ACC112 (cell line): ENCODE data around the gene PTGES.

ENCODE experiments used
- H2AFZ ChIP-seq: fragments of 200-600 bp; sonication (generic); one replicate; pipeline ENCODE4 v1.6.0; 2017; ENCODE audit warnings: antibody characterized with exemption, low read length; ENCODE audit not compliant: unreplicated experiment
- H3K27ac ChIP-seq: fragments of 200-600 bp; sonication (generic); 2 replicates; pipeline ENCODE4 v1.5.1; 2014; ENCODE audit warnings: low read depth, mild to moderate bottlenecking, antibody characterized with exemption, low read length, moderate library complexity
- H3K27me3 ChIP-seq: fragments of 200-600 bp; sonication (generic); 2 replicates; pipeline ENCODE4 v1.6.1; 2014; ENCODE audit warnings: mild to moderate bottlenecking, antibody characterized with exemption, low read length, moderate library complexity, mixed read lengths; ENCODE audit not compliant: insufficient read depth
- H3K36me3 ChIP-seq: fragments of 200-600 bp; sonication (generic); 2 replicates; pipeline ENCODE4 v1.6.1; 2016; ENCODE audit warnings: mild to moderate bottlenecking, antibody characterized with exemption, low read length, moderate library complexity, mixed read lengths; ENCODE audit not compliant: insufficient read depth
- H3K4me1 ChIP-seq: fragments of 200-600 bp; sonication (generic); one replicate; pipeline ENCODE4 v1.6.1; 2016; ENCODE audit warnings: low read length, mixed read lengths; ENCODE audit not compliant: insufficient read depth, unreplicated experiment, control insufficient read depth
- H3K4me3 ChIP-seq: fragments of 200-600 bp; sonication (generic); 2 replicates; pipeline ENCODE4 v1.5.1; 2014; ENCODE audit warnings: mild to moderate bottlenecking, low read depth, low read length
- H3K79me2 ChIP-seq: fragments of 200-600 bp; sonication (generic); one replicate; pipeline ENCODE4 v1.6.0; 2016; ENCODE audit warnings: low read length; ENCODE audit not compliant: control insufficient read depth, unreplicated experiment, insufficient read depth

The PTGES gene

DNA sequence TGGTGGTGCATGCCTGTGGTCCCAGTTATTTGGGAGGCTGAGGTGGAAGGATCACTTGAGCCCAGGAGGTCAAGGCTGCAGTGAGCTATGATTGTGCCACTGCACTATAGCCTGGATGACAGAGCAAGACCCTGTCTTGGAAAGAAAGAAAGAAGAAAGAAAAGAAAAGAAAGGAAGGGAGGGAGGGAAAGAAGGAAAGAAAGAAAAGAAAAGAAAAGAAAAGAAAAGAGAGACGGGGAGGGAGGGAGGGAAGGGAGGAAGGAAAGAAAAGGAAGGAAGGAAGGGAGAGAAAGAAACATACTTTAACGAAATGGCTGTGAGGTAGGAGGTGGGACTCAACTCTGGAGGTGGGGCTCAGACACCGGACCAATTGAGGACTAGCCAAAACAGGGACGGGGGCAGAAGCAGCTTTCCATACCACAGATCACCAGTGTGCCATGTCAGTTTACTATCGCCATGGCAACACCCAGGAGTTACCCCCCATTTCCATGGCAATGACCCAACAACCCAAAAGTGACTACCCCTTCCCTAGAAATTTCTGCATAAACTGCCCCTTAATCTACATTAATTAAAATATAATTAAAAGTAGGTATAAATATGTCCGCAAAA, 21.3 kb downstream of the PTGES start:
- H3K27ac ChIP-seq, result no peak overlapping the region
- no peaks in the 10 kb centered on the region for H3K27me3 ChIP-seq
- no peaks in the 10 kb centered on the region for H3K4me1 ChIP-seq
- H3K4me3 ChIP-seq, result no peak overlapping the region
- H3K36me3 ChIP-seq, result no peaks in the 10 kb centered on the region
- no peaks in the 10 kb centered on the region for H3K79me2 ChIP-seq
- no peak overlapping the region for H2AFZ ChIP-seq

DNA sequence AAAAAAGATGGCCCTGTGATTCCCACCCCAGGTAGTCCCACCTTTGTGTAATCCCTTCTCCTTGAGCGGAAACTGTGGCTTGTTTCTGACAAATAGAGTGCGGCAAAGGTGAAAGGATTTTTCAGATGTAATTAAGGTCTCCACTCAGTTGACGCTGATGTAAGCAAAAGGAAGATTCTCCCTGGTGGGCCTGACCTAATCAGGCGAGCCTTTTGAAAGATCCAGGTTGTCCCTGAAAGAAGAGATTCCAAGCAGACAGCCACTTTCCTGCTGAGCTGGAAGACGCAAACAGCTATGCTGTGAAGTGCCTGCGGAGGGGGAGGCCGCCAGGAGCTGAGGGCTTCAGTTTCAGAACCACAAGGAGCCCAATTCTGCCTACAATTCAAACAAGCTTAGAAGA, 24.1 kb downstream of the PTGES start:
- H3K79me2 ChIP-seq, result no peaks in the 10 kb centered on the region
- H3K4me1 ChIP-seq, result peaks cover 12% of the 10 kb centered on the region
- no peak overlapping the region for H3K4me3 ChIP-seq
- no peak overlapping the region for H2AFZ ChIP-seq
- H3K36me3 ChIP-seq, result no peaks in the 10 kb centered on the region
- H3K27ac ChIP-seq, result no peak overlapping the region
- H3K27me3 ChIP-seq, result no peaks in the 10 kb centered on the region

DNA sequence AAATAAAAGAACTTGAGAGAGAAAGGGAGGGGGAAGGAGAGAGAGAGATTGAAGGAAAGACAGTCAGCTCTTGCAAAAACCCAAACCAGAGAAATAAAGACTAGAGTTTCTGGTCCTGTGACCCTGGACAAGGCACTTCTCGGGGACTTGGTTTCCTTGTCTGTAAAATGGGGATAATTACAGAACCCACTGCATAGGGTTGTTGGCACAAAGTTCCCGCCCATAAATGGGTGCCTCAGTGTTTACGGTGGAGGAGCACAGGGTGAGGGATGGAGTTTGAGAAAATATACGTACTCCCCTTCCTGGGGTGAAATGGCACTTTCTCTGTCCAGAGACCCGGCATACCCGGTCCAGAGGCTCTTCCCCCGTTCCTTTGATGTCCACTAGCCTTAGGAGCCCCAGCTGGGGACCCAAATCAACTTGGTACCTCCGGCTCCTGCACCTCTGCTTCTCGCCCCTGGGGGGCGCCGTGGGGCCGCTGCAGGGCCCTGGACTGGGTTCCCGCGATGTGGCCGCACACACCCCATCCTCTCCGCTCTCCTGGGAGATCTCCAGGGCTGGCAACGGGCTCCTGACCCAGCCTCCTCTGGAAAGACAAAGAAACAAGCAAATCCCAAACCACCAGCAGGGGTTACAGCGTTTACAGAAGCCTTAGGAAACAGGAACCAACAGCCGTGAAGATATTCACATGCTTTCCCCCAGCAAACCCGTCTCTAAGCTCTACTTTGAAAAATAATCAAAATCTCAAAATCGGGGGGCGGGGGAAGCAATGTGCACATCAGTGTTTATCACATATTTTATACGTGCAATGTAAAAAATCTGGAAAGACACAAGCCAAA, 26.3 kb downstream of the PTGES start:
- Histone ChIP-seq H3K79me2 (no peaks in the 10 kb centered on the region), H3K27ac (peak overlapping the region; percentile 60), H3K27me3 (no peaks in the 10 kb centered on the region), H3K4me3 (no peak overlapping the region), H3K4me1 (peaks cover 12% of the 10 kb centered on the region), H3K36me3 (no peaks in the 10 kb centered on the region), H2AFZ (peak overlapping the region; percentile 45)

DNA sequence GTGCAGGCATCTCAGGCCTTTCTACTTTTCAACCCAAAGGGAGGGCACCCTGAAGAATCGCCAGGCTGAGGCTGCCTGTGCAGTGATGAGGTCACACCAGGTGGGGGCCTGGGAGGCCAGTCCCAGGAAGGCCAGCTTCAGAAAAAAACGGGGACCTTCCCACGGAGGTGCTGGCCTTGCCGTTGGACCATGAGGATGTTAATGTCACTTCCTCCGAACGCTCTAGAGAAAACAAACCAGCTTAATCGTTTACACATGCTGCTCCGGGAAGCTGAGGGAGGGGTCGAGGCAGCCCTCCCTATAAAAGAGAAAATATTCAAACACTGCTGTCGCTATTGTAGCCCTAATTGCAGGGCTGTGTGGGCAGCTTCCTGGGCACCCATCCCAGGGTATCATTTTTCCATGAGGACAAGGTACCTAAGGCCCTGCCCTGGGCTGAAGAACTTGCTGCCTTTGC, 27.0 kb downstream of the PTGES start:
- H3K27ac ChIP-seq, result peak overlapping the region; percentile 60
- no peaks in the 10 kb centered on the region for H3K27me3 ChIP-seq
- peaks cover 12% of the 10 kb centered on the region for H3K4me1 ChIP-seq
- no peak overlapping the region for H3K4me3 ChIP-seq
- H3K79me2 ChIP-seq, result no peaks in the 10 kb centered on the region
- no peak overlapping the region for H2AFZ ChIP-seq
- H3K36me3 ChIP-seq, result no peaks in the 10 kb centered on the region

DNA sequence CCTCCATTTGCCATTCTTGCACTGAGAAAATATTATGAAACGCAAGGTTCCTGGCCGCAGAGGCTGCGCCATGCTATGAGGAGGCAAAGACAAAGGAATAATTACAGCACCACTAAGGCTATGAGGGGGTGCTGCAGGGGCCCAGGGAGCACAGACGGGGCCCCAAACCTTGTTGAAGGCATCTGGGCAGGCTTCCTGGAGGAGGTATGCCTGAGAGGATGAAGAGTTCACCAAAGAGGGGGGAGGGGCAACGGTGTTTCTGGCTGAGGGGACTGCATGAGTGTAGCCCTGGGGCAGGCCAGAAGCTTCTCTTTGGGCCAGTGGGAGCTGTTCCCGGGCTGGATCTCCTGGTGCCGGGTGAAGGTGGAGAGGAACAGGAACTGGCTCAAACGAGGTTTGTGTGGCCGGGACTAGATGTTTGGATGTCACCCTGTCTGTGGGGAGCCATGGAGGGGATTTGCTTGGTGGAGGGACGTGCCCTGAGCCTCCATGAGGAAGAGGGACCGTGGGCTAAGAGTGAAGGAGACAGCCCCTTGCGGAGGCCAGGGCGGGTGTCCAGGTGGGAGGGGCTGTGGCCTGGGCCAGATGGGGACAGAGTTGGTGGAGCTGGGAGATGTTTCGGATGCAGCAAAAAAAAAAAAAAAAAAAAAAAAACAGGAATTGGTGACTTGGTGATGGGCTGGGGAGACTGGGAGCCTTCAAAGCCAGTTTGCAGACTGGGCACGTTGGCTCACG, 28.2 kb downstream of the PTGES start:
- Histone ChIP-seq H3K27me3 (no peaks in the 10 kb centered on the region), H3K4me3 (no peak overlapping the region), H3K4me1 (peaks cover 12% of the 10 kb centered on the region), H2AFZ (no peak overlapping the region), H3K79me2 (no peaks in the 10 kb centered on the region), H3K27ac (no peak overlapping the region), H3K36me3 (no peaks in the 10 kb centered on the region)

DNA sequence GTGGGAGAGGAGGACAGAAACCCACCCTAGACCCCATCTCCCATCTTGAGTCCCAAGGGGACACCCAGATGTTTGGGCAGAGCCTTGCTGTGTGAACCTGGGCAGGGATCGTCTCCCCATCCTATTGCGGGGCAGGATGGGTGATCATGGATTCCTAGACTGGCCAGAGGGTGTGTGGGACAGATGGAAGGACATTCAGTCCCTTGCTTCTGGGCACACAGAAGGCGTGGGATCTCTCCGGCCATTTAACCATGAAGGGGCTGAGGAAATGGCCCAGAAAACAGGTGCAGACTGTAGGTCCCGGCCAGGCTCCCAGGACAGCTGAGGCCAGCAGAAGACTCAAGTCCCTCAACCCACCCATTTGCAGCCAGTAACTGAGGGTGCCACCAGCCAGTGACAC, 29.9 kb downstream of the PTGES start:
- no peak overlapping the region for H3K4me3 ChIP-seq
- peaks cover 12% of the 10 kb centered on the region for H3K4me1 ChIP-seq
- no peaks in the 10 kb centered on the region for H3K79me2 ChIP-seq
- no peak overlapping the region for H3K27ac ChIP-seq
- no peaks in the 10 kb centered on the region for H3K36me3 ChIP-seq
- no peak overlapping the region for H2AFZ ChIP-seq
- no peaks in the 10 kb centered on the region for H3K27me3 ChIP-seq

DNA sequence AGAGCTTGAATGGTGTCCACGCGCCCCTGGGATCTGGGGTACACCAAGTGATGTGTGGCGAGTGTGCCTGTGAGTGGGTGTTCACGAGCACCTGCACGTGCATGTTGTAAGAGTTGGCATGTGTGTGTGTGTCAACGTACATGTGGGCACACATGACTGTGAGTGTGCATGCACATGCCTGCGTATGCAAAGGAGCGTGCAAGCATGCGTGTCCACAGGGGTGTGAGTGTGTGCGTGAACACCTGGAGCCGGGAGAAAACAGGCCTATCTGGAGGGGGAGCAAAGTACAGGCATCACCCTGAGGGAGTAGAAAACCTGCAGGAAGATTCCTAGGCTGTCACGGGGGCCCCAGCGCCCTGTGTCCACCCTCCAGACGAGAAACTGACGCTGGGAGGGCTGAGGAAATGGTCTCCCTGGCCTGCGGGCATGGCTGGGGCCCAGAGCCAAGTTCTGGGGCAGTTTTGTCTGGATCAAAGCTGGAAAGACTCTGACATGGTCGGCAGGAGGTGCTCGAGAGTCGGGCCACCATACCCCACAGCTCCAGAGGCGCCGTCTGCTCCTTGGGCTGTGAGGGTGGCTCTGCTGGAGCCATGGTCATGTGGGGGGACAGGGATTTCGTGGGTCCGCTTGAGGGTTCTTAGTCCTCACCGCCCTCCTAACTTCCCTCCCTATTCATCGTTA, 31.8 kb downstream of the PTGES start:
- no peaks in the 10 kb centered on the region for H3K27me3 ChIP-seq
- H3K4me1 ChIP-seq, result peaks cover 10% of the 10 kb centered on the region
- no peak overlapping the region for H3K4me3 ChIP-seq
- H3K79me2 ChIP-seq, result no peaks in the 10 kb centered on the region
- no peak overlapping the region for H2AFZ ChIP-seq
- H3K36me3 ChIP-seq, result no peaks in the 10 kb centered on the region
- H3K27ac ChIP-seq, result no peak overlapping the region

DNA sequence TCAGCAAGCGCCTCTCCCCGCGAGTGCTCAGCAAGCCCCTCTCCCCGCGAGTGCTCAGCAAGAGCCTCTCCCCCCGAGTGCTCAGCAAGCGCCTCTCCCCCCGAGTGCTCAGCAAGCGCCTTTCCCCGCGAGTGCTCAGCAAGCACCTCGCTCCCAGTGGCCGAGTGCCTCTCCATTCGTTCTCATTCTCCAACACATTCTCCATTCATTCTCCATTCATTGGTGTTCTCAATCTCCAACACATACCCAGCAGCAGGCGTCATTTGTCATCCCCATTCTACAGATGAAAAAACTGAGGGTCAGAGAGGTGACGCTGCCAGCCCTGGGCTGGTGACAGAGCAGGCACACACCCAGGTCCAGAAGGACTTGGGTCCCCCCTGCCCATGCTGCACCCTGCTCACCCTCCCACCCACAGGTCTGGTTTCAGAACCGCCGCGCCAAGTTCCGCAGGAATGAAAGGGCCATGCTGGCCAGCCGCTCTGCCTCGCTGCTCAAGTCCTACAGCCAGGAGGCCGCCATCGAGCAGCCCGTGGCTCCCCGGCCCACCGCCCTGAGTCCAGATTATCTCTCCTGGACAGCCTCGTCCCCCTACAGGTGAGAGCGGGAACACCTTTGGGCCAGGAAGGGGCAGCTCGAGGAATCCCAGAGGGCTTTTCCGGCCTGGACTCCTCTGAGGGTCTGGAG, 32.5 kb downstream of the PTGES start:
- Histone ChIP-seq H2AFZ (no peak overlapping the region), H3K36me3 (no peaks in the 10 kb centered on the region), H3K27me3 (no peaks in the 10 kb centered on the region), H3K4me3 (no peak overlapping the region), H3K4me1 (peaks cover 11% of the 10 kb centered on the region), H3K27ac (no peak overlapping the region), H3K79me2 (no peaks in the 10 kb centered on the region)

DNA sequence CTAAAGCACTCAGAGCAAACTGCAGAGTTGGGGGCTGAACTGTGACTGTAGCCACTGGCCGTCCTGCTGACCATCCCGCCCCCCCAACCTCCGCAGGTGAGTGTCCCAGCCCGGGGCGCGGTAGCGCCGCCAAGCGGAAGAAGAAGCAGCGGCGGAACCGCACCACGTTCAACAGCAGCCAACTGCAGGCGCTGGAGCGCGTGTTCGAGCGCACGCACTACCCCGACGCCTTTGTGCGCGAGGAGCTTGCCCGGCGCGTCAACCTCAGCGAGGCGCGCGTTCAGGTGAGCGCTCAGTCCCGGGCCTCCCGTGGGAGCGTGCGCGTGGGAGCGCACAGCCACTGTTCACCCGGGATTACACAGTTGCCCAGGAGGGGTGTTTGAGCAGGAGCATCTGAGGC, 33.7 kb downstream of the PTGES start:
- Histone ChIP-seq H3K36me3 (no peaks in the 10 kb centered on the region), H3K27me3 (no peaks in the 10 kb centered on the region), H2AFZ (no peak overlapping the region), H3K79me2 (no peaks in the 10 kb centered on the region), H3K4me3 (no peak overlapping the region), H3K4me1 (peaks cover 21% of the 10 kb centered on the region), H3K27ac (no peak overlapping the region)

DNA sequence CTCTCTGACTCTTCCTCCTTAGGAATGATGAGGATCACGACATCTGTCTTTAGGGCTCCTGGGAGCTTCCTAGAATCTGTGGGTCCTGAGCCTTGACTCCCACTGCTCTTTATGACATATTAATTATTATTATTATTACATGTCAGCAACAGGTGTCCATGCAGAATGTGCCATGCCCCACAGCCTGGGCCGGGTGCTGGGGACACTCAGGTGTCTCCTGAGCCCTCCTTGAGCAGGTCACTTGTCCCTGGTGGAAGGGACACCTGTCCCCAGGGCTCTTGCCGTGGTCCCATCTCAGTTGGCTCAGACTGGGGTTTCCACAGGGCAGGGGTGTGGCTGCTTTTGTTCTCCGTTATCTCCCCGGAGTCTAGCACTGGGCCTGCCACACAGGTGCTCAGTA, 34.2 kb downstream of the PTGES start:
- H3K4me3 ChIP-seq, result no peak overlapping the region
- H2AFZ ChIP-seq, result no peak overlapping the region
- H3K36me3 ChIP-seq, result no peaks in the 10 kb centered on the region
- no peaks in the 10 kb centered on the region for H3K79me2 ChIP-seq
- no peaks in the 10 kb centered on the region for H3K27me3 ChIP-seq
- H3K27ac ChIP-seq, result no peak overlapping the region
- H3K4me1 ChIP-seq, result peaks cover 21% of the 10 kb centered on the region
